Tibial artery (tissue), 4 donors: Measurements from ENCODE around the gene AFG1L.
A peak's percentile ranks its signal among the peaks of the same experiment; 100 is the strongest.

Experiments used
- DNase-seq, 2 donors: peaks; one replicate each; pipeline ENCODE4 v3.0.0-alpha.2; 2019
- H3K27ac ChIP-seq, 2 donors: fragments of 200-600 bp; sonication (generic) in 1 of 2; 1 replicate in 1 of 2; 2 replicates in 1 of 2; pipeline ENCODE4 v1.5.1; 2018 to 2019; ENCODE audit warnings: mild to moderate bottlenecking in 1 of 2
- H3K27me3 ChIP-seq, 2 donors: fragments of 200-600 bp; sonication (generic) in 1 of 2; one replicate each; pipeline versions ENCODE4 v1.5.1 to v1.6.0; 2016 to 2019
- H3K36me3 ChIP-seq, 3 donors: fragments of 200-600 bp; sonication (generic) in 2 of 3; one replicate each; pipeline ENCODE4 v1.5.1; 2016 to 2019; ENCODE audit warnings: mild to moderate bottlenecking in 2 of 3
- H3K4me1 ChIP-seq, 4 donors: fragments of 200-600 bp; sonication (generic) in 2 of 4; 1 replicate in 3 of 4; 2 replicates in 1 of 4; pipeline ENCODE4 v1.5.1; 2016 to 2019
- H3K4me3 ChIP-seq, 2 donors: fragments of 200-600 bp; sonication (generic) in 1 of 2; 1 replicate in 1 of 2; 2 replicates in 1 of 2; pipeline ENCODE4 v1.5.1; 2018 to 2019; ENCODE audit warnings: mild to moderate bottlenecking in 2 of 2
- H3K9me3 ChIP-seq, 3 donors: fragments of 200-600 bp; sonication (generic) in 1 of 3; one replicate each; pipeline ENCODE4 v1.5.1; 2016 to 2019
- CTCF ChIP-seq, 2 experiments: fragments of 200-600 bp in 1 of 2; fragments of 450-650 bp in 1 of 2; IDR thresholded peaks; one replicate each; pipeline ENCODE4 v1.5.1; 2017 to 2019; ENCODE audit warnings: antibody characterized with exemption in 2 of 2, mild to moderate bottlenecking in 1 of 2, moderate library complexity in 1 of 2
- intact Hi-C: fragments of 100-400 bp; cut with DNase I; formaldehyde crosslinking; loops from one replicate; pipeline ENCODE4 v1.15.0; 2023; ENCODE audit warnings: low total_unique reads

AFG1L gene

GRCh38 chr6:108549741-108550140, 254.9 kb downstream of the AFG1L start:
- TF ChIP-seq CTCF (IDR thresholded peaks at IDR 0.05), result no peak
- no peak overlapping the region for H3K27ac ChIP-seq
- H3K4me3 ChIP-seq, result no peak overlapping the region
- H3K36me3 ChIP-seq, result no peaks in the 10 kb centered on the region
- intact Hi-C loops, result loop anchor here (10.0 kb wide), 1 partner anchor 455 kb away; no protein-coding TSS in a partner anchor
- no peak for DNase-seq
- H3K27me3 ChIP-seq, result no peaks in the 10 kb centered on the region
- H3K9me3 ChIP-seq, result no peaks in the 10 kb centered on the region
- peaks cover 0 to 9% (median 0%) of the 10 kb centered on the region in 4 donors for H3K4me1 ChIP-seq

DNA sequence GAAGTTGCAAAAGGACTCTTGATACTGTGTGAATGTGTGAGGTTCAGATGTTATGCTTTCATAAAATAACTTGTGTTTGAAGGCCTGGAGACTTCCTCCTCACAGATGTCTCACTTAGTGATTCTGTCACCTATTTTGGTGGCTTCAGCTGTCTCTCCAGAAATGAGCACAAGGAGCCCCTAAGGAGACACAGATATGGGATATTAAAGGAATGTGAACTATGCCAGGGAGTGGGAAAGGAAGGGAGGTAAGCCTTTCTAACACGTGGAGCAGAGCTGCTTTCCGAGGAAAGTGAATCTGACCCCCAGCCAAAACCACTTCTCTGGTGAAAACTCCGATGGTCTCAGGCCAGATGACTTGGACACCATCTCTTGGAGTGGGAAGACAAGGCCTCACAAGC, 255.4 kb downstream of the AFG1L start:
- Histone ChIP-seq H3K36me3 (no peaks in the 10 kb centered on the region), H3K27ac (no peak overlapping the region), H3K9me3 (no peaks in the 10 kb centered on the region), H3K4me1 (peaks cover 0 to 9% (median 1%) of the 10 kb centered on the region in 4 donors), H3K27me3 (no peaks in the 10 kb centered on the region), H3K4me3 (no peak overlapping the region)
- intact Hi-C loops, result loop anchor here (10.0 kb wide), 1 partner anchor 455 kb away; no protein-coding TSS in a partner anchor
- no peak for TF ChIP-seq CTCF (IDR thresholded peaks at IDR 0.05)
- no peak for DNase-seq

- H3K9me3 ChIP-seq, result no peaks in the 10 kb centered on the region
- peaks cover 0 to 27% (median 13%) of the 10 kb centered on the region in 4 donors for H3K4me1 ChIP-seq
- H3K36me3 ChIP-seq, result no peaks in the 10 kb centered on the region
- no peak overlapping the region for H3K27ac ChIP-seq
- H3K27me3 ChIP-seq, result no peaks in the 10 kb centered on the region
- no peak for TF ChIP-seq CTCF (IDR thresholded peaks at IDR 0.05)
- intact Hi-C loops, result loop anchor here (2.0 to 10.0 kb wide), 3 partner anchors 449 to 827 kb away; partner anchors contain the start of gene CD164
- H3K4me3 ChIP-seq, result no peak overlapping the region
- DNase-seq, result no peak
Observed at GRCh38 chr6:108555399-108556052, 260.7 kb downstream of the AFG1L start.

DNA sequence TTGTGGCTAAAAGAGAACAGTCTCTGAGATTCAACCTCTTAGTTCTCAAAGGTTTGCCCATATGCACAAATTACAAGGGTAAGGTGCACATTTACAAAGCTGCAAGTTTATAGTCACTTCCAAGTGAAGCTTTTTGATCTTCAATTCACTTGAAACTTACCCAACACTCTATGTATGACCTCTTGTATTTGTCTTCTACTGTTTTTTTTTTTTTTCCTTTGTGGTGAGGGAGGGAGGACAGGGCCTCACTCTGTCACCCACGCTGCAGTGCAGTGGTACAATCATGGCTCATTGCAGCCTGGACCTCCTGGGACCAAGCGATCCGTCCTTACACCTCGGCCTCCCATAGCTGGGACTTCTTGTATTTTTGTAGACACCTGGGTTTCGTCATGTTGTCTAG, 261.4 kb downstream of the AFG1L start:
- no peaks in the 10 kb centered on the region for H3K9me3 ChIP-seq
- H3K4me1 ChIP-seq, result peaks cover 0 to 27% (median 13%) of the 10 kb centered on the region in 4 donors
- H3K27me3 ChIP-seq, result no peaks in the 10 kb centered on the region
- H3K36me3 ChIP-seq, result no peaks in the 10 kb centered on the region
- intact Hi-C loops, result loop anchor here (5.0 to 10.0 kb wide), 2 partner anchors 449 to 826 kb away; partner anchors contain the start of gene CD164
- H3K4me3 ChIP-seq, result no peak overlapping the region
- no peak for TF ChIP-seq CTCF (IDR thresholded peaks at IDR 0.05)
- DNase-seq, result no peak
- H3K27ac ChIP-seq, result peak overlapping the region; percentile 97 to 99

GRCh38 chr6:108556866-108557493, 262.1 kb downstream of the AFG1L start:
- no peak for DNase-seq
- no peak for TF ChIP-seq CTCF (IDR thresholded peaks at IDR 0.05)
- intact Hi-C loops, result loop anchor here (5.0 to 10.0 kb wide), 2 partner anchors 448 to 825 kb away; partner anchors contain the start of gene CD164
- Histone ChIP-seq H3K36me3 (peaks cover 0 to 6% (median 5%) of the 10 kb centered on the region in 3 donors), H3K4me3 (peak overlapping the region; percentile 86 to 97), H3K9me3 (no peaks in the 10 kb centered on the region), H3K4me1 (peaks cover 0 to 27% (median 13%) of the 10 kb centered on the region in 4 donors), H3K27ac (peak overlapping the region; percentile 97 to 99), H3K27me3 (no peaks in the 10 kb centered on the region)
